SK-N-SH (cell line): ENCODE measurements around the gene CROT.

Experiments
- CTCF ChIP-seq: fragments of 200-600 bp; sonication (generic); IDR thresholded peaks from 2 replicates; pipeline ENCODE4 v1.6.1; 2017; ENCODE audit warnings: antibody characterized with exemption, mild to moderate bottlenecking, moderate library complexity
- JUND ChIP-seq: IDR thresholded peaks from 2 replicates; pipeline ENCODE4 v1.4.0; 2012
- POLR2AphosphoS5 ChIP-seq: IDR thresholded peaks from 2 replicates; pipeline ENCODE4 v1.6.1; 2012; ENCODE audit warnings: low read depth, low read length
- RFX5 ChIP-seq: IDR thresholded peaks from 2 replicates; pipeline ENCODE4 v1.6.1; 2012; ENCODE audit warnings: mild to moderate bottlenecking, improper control_type of control experiment, low read length

DNA sequence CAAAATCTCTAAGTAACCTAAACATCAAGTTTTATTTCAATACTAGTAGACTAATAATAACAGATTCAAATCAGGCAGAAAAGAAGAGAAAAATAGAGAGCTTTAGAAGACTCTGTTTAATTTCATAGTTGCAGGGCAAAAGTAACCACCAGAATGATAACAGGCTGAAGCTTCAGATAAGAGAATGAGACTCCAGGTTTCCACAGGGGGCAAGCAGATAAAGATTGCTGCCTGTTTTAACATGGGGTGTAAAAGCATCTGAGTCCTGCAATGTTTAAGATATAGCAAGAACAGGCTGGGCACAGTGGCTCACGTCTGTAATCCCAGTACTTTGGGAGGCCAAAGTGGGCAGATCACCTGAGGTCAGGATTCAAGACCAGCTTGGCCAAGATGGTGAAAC, 11.0 kb downstream of the CROT start:
- TF ChIP-seq POLR2AphosphoS5 (no peak), RFX5 (no peak), JUND (no peak), CTCF (no peak)
